Activated naive CD4-positive, alpha-beta T cell treated with anti-CD3 and anti-CD28 coated beads, Interleukin-2, amount 10 ng/mL, durations not matched to agents 7 days and 5 days (primary cell): ENCODE measurements around the gene KLHL22.
"Not testable (repeated sequence)": the region's sequence is repeated elsewhere in the genome, so short reads cannot be mapped to it uniquely, and the experiment has no call there.

ENCODE experiments used
- CTCF ChIA-PET: fragments of 350-600 bp; sonication (Branson Sonifier 250); formaldehyde crosslinking; loops from one replicate; lab custom pipeline; 2021; ENCODE audit warnings: antibody characterized with exemption; lab: Charles Lee
- DNase-seq: peaks from one replicate; pipeline ENCODE4 v3.0.0-alpha.2; 2020
- H3K27ac Mint-ChIP-seq: one replicate; pipeline ENCODE4 v1.8.0; 2021; ENCODE audit warnings: mild to moderate bottlenecking, moderate library complexity, mixed read lengths
- H3K27me3 Mint-ChIP-seq: one replicate; pipeline ENCODE4 v1.8.0; 2021; ENCODE audit warnings: mild to moderate bottlenecking, mixed read lengths
- H3K36me3 Mint-ChIP-seq: one replicate; pipeline ENCODE4 v1.8.0; 2021; ENCODE audit warnings: mixed read lengths
- H3K4me1 Mint-ChIP-seq: one replicate; pipeline ENCODE4 v1.8.0; 2021; ENCODE audit warnings: mixed read lengths
- H3K4me3 Mint-ChIP-seq: one replicate; pipeline ENCODE4 v1.8.0; 2021; ENCODE audit warnings: mild to moderate bottlenecking, moderate library complexity, mixed read lengths
- H3K9me3 Mint-ChIP-seq: one replicate; pipeline ENCODE4 v1.8.0; 2021; ENCODE audit warnings: mixed read lengths

Gene KLHL22

DNA sequence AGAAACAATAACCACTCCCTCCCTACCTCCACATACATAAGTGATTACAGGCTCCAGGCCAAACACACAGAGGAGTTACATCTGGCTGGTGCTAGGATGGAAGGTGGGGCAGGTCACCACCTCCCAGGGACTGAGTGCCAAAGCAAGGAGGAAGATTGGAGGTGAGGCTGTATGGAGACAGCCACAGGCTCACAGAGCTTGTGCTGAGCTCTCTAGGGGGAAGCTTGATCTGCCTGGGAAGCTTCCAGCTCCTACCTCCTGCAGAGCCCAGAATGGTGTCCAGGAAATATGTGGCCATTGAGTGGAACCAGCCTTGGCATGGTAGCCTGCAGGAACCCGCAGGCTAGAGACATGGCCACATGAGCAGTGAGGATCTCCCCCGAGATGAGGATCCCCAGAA, 8.2 kb upstream of the KLHL22 start:
- Mint-ChIP-seq H3K27ac (no peak overlapping the region), H3K4me3 (no peak overlapping the region), H3K27me3 (no peaks in the 10 kb centered on the region), H3K4me1 (peaks cover 12% of the 10 kb centered on the region), H3K9me3 (no peaks in the 10 kb centered on the region), H3K36me3 (peaks cover 18% of the 10 kb centered on the region)
- no peak for DNase-seq
- CTCF ChIA-PET, result no interaction called here

DNA sequence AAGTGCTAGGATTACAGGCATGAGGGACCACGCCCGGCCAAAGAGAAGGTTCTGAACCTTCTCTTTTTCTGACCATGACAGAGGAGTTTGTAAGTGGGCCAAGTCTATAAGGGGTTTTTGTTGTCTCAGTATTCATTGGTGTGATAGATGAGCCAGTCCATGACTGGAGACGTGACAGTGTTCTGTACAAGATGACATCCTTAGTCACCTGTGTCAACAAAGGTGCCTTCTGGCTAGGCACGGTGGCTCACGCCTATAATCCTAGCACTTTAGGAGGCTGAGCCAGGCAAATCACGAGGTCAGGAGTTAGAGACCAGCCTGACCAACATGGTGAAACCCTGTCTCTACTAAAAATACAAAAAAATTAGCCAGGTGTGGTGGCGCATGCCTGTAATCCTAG, 4.2 kb upstream of the KLHL22 start:
- Mint-ChIP-seq H3K27ac (no peak overlapping the region), H3K4me1 (peaks cover 15% of the 10 kb centered on the region), H3K9me3 (no peaks in the 10 kb centered on the region), H3K36me3 (peaks cover 6% of the 10 kb centered on the region), H3K27me3 (peaks cover 11% of the 10 kb centered on the region), H3K4me3 (no peak overlapping the region)
- no peak for DNase-seq
- CTCF ChIA-PET, result no interaction called here

GRCh38 chr22:20498913-20499312, 3.3 kb upstream of the KLHL22 start:
- H3K4me1 Mint-ChIP-seq, result peaks cover 22% of the 10 kb centered on the region
- peaks cover 10% of the 10 kb centered on the region for H3K36me3 Mint-ChIP-seq
- H3K27me3 Mint-ChIP-seq, result peaks cover 11% of the 10 kb centered on the region
- CTCF ChIA-PET, result interaction anchor here (0.9 kb wide), 1 partner anchor 81 kb away, joined by 3 read pairs; no protein-coding TSS in a partner anchor
- no peak overlapping the region for H3K4me3 Mint-ChIP-seq
- H3K27ac Mint-ChIP-seq, result no peak overlapping the region
- H3K9me3 Mint-ChIP-seq, result no peaks in the 10 kb centered on the region
- DNase-seq, result no peak

DNA sequence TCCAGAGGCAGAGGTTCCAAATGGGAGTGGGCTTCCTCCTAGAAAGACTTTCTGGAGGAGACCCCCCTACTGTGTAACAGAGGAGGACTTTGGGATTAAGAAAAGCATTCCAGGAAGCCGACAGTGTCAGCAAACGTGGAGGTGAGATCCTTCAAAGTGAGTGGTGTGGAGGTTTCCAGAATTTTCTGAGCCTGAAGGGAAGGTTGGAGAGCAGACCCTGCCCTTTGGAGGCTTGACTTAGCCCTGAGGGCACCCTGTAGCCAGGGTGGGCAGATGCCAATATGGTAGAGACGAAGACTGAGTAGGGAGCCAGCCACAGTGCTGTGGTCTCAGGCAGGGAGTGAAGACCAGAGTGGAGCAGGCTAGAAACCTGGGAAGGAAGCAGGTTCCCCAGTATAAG, 1.8 kb upstream of the KLHL22 start:
- no peak for DNase-seq
- Mint-ChIP-seq H3K4me3 (no peak overlapping the region), H3K36me3 (peaks cover 10% of the 10 kb centered on the region), H3K27me3 (peaks cover 11% of the 10 kb centered on the region), H3K27ac (no peak overlapping the region), H3K9me3 (no peaks in the 10 kb centered on the region), H3K4me1 (peaks cover 31% of the 10 kb centered on the region)
- CTCF ChIA-PET, result interaction anchor here (1.0 kb wide), 1 partner anchor 79 kb away, joined by 8 read pairs; no protein-coding TSS in a partner anchor

DNA sequence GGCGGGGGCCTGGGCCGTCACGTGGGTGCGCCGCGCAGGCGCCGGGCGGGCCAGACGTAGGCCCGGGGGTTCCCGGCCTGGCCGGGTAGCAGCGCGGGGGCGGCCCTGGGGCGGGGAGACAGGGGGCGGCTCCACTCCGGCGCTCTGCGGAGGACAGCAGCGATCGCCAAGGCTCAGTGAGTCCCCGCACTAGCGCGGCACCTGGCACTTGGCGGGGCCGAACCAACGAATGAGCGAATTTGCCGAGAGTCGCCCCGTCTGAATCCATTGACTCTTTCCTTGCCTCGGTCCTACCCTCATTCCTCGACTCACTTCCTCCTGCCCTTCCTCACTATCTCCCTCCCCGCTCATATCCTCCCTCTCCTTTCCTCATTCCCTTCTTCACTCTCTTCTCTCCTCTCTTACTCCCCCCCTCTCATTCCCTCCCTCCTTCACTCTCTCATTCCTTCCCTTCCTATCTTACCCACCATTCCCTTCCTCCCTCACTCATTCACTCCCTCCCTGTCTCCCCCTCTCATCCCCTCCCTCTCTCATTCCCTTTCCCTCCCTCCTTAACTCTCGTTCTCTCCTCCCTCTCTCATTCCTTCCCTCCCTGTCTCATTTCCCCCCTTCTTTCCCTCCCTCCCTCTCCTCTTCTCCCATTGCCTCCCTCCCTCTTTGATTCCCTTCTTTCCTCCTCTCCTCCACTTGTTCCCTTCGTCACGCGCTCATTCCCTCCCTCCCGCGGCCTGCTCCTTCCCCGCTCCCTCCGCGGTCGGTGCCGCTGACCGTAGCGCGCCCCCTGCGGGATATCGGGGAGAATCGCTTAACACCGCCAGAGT, 476 bp upstream of the KLHL22 start:
- peaks cover 13% of the 10 kb centered on the region for H3K36me3 Mint-ChIP-seq
- peaks cover 11% of the 10 kb centered on the region for H3K27me3 Mint-ChIP-seq
- peak overlapping the region; percentile 90 for H3K4me3 Mint-ChIP-seq
- peak; percentile 95 for DNase-seq
- CTCF ChIA-PET, result no interaction called here
- peaks cover 39% of the 10 kb centered on the region for H3K4me1 Mint-ChIP-seq
- no peaks in the 10 kb centered on the region for H3K9me3 Mint-ChIP-seq
- peak overlapping the region; percentile 88 for H3K27ac Mint-ChIP-seq

DNA sequence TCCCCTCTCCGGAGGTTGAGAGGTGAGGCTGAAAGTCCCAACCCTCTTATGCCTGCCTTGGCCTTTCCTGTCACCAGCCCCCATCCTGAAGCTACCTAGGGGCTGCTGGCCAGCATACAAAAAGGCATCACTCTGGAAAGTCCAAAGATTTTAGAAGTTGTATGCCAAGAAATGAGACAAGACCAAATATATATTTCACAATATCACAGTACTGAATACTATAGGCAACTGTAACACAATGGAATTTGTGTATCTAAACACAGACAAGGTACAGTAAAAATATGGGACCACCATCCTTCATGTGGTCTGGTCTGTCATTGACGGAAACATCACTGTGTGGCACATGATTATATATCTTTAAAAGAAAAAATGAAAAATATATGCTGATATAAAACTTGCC, 4.2 kb downstream of the KLHL22 start:
- CTCF ChIA-PET, result no interaction called here
- H3K4me1 Mint-ChIP-seq, result peaks cover 46% of the 10 kb centered on the region
- no peak overlapping the region for H3K27ac Mint-ChIP-seq
- no peaks in the 10 kb centered on the region for H3K9me3 Mint-ChIP-seq
- H3K4me3 Mint-ChIP-seq, result no peak overlapping the region
- peaks cover 34% of the 10 kb centered on the region for H3K36me3 Mint-ChIP-seq
- H3K27me3 Mint-ChIP-seq, result no peaks in the 10 kb centered on the region
- no peak for DNase-seq

- Mint-ChIP-seq H3K27ac (no peak overlapping the region), H3K4me1 (peaks cover 46% of the 10 kb centered on the region), H3K9me3 (no peaks in the 10 kb centered on the region), H3K4me3 (no peak overlapping the region), H3K36me3 (peaks cover 37% of the 10 kb centered on the region), H3K27me3 (no peaks in the 10 kb centered on the region)
- CTCF ChIA-PET, result no interaction called here
- no peak for DNase-seq
Measured at GRCh38 chr22:20490941-20491307, 4.7 kb downstream of the KLHL22 start.

DNA sequence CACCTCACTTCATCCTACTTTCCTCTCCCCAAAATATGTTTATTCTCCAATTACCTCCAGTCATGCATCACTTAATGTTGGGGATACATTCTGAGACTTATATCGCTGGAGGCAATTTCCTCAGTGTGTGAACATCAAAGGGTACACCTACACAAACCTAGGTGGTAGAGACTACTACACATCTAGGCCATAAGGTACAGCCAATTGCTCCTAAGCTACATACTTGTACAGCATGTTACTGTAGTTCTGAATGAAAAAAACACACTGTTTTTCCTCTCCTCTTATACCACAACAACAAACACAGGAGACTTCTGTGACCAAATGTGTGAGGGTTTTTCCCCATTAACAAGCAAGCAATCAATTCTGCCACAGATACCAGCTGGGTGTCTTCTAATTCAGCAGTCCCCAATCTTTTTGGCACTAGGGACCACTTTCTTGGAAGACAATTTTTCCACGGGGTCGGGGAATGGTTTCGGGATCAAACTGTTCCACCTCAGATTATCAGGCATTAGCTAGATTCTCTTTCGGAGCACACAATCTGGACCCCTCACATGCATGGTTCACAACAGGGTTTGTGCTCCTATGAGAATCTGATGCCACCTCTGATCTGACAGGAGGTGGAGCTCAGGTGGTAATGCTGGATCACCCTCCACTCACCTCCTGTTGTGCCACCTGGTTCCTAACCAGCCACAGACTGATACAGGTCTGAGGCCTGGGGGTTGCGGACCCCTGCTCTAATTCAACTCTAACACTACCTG, 5.2 kb downstream of the KLHL22 start:
- Mint-ChIP-seq H3K27ac (no peak overlapping the region), H3K4me1 (peaks cover 46% of the 10 kb centered on the region)
- no peak for DNase-seq

DNA sequence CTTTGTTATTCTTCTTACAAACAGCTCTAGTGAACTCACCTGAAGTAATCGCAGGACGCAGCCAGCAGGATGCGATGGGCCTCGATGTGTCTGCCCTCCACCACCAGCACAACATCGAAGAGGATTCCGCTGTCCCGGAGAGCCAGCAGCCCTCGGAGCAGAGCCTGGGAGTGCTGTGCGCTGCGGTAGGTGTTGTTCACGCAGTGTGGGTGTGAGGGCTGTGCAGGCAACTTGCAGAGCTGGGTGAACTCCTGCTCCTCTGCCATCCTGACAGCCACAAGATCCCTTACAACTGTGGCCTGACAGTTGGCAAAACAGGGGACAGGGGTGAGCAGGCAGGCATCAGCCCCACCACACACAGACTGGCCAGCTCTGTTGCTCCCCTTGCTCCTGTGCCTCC, 6.6 kb downstream of the KLHL22 start:
- H3K27me3 Mint-ChIP-seq, result no peaks in the 10 kb centered on the region
- H3K9me3 Mint-ChIP-seq, result no peaks in the 10 kb centered on the region
- CTCF ChIA-PET, result interaction anchor here (1.2 kb wide), 1 partner anchor 26 kb away, joined by 3 read pairs; no protein-coding TSS in a partner anchor
- peaks cover 37% of the 10 kb centered on the region for H3K36me3 Mint-ChIP-seq
- peaks cover 38% of the 10 kb centered on the region for H3K4me1 Mint-ChIP-seq
- DNase-seq, result no peak
- no peak overlapping the region for H3K27ac Mint-ChIP-seq
- no peak overlapping the region for H3K4me3 Mint-ChIP-seq

More for the DNA sequence above, 5.2 kb downstream of the KLHL22 start:
- CTCF ChIA-PET, result no interaction called here
- Mint-ChIP-seq H3K27me3 (no peaks in the 10 kb centered on the region), H3K4me3 (no peak overlapping the region), H3K9me3 (no peaks in the 10 kb centered on the region), H3K36me3 (peaks cover 37% of the 10 kb centered on the region)

DNA sequence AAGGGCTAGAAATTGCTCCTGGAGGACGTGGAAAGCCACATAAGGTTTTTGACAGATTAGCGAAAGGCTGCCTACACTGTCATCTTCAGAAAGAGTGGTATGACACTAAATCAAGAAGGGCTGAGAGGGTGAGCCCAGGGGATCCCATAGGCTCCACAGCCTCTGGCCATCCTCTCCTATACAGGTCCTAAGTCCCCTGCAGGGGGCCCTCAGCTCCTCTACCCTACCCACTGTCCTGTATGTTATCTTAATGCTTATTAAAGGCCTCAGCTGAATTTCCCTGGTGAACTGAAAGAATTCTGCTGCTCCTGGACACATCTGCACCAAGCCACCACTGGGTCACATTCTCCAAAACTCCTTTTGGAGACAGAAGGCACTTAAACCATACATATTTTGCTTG, 7.9 kb downstream of the KLHL22 start:
- Mint-ChIP-seq H3K9me3 (no peaks in the 10 kb centered on the region), H3K4me3 (no peak overlapping the region), H3K4me1 (peaks cover 29% of the 10 kb centered on the region), H3K27me3 (no peaks in the 10 kb centered on the region), H3K27ac (no peak overlapping the region), H3K36me3 (peaks cover 48% of the 10 kb centered on the region)
- DNase-seq, result no peak
- CTCF ChIA-PET, result no interaction called here

GRCh38 chr22:20486229-20486628, 9.4 kb downstream of the KLHL22 start:
- peaks cover 50% of the 10 kb centered on the region for H3K36me3 Mint-ChIP-seq
- CTCF ChIA-PET, result no interaction called here
- DNase-seq, result no peak
- no peak overlapping the region for H3K27ac Mint-ChIP-seq
- no peak overlapping the region for H3K4me3 Mint-ChIP-seq
- H3K27me3 Mint-ChIP-seq, result no peaks in the 10 kb centered on the region
- peaks cover 21% of the 10 kb centered on the region for H3K4me1 Mint-ChIP-seq
- no peaks in the 10 kb centered on the region for H3K9me3 Mint-ChIP-seq

- Mint-ChIP-seq H3K27ac (no peak overlapping the region), H3K4me3 (no peak overlapping the region), H3K9me3 (no peaks in the 10 kb centered on the region), H3K27me3 (no peaks in the 10 kb centered on the region), H3K36me3 (peaks cover 48% of the 10 kb centered on the region), H3K4me1 (peaks cover 16% of the 10 kb centered on the region)
- CTCF ChIA-PET, result no interaction called here
- DNase-seq, result no peak
Measured at GRCh38 chr22:20484948-20485683, 10.5 kb downstream of the KLHL22 start.

- H3K27me3 Mint-ChIP-seq, result no peaks in the 10 kb centered on the region
- H3K27ac Mint-ChIP-seq, result no peak overlapping the region
- peaks cover 47% of the 10 kb centered on the region for H3K36me3 Mint-ChIP-seq
- DNase-seq, result no peak
- H3K4me3 Mint-ChIP-seq, result no peak overlapping the region
- no peaks in the 10 kb centered on the region for H3K9me3 Mint-ChIP-seq
- CTCF ChIA-PET, result interaction anchor here (0.8 kb wide), 1 partner anchor 381 kb away, joined by 3 read pairs; no protein-coding TSS in a partner anchor
- peaks cover 15% of the 10 kb centered on the region for H3K4me1 Mint-ChIP-seq
Measured at GRCh38 chr22:20483771-20484170, 11.8 kb downstream of the KLHL22 start.

GRCh38 chr22:20483143-20483506, 12.5 kb downstream of the KLHL22 start:
- H3K4me3 Mint-ChIP-seq, DNase-seq, H3K9me3 Mint-ChIP-seq, H3K27me3 Mint-ChIP-seq, H3K27ac Mint-ChIP-seq: not testable (repeated sequence)
- H3K36me3 Mint-ChIP-seq, result peaks cover 40% of the 10 kb centered on the region
- CTCF ChIA-PET, result interaction anchor here (0.8 to 0.9 kb wide), 2 partner anchors 92 to 382 kb away, joined by 3 read pairs; no protein-coding TSS in a partner anchor
- H3K4me1 Mint-ChIP-seq, result peaks cover 15% of the 10 kb centered on the region
